ENCODE results near the gene EIF4E3. TPM values are rescaled to one million over a fixed set of nuclear protein-coding genes. Genes with fewer than 3 reads are reported as not detected.

EIF4E3 gene
- total and polyA plus RNA-seq, 10 of the 15 experiments (the other 5 are each of a cell fraction or from before 2014, with no cell fraction given): 0.05 to 0.38 (median 0.16) TPM; not detected in 1

DNA sequence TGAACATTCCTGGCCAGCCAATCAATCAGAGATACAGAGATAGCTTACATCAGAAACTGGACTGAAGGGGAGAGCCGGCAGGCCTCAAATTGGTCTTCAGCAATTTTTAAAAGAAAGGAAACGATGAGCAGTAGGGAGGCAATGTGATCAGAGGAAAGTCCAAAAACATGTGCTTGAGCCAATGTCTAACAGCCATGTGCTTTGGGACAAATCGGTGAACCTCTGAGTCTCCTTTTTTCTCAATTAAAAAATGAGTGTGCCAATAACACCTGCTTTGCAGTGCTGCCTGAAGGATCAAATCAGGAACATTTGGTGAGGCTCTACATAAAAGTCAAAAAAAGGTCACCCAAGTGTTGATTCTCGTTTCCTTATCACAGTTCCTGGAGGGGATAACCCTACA lies 7.4 kb upstream of the EIF4E3 start:
- ChIA-PET RAD21 (ENCODE audit: unreplicated experiment) (no interaction called here), SMC1A (ENCODE audit: uncharacterized antibody, unreplicated experiment) (no interaction called here), CTCF (interaction anchor here (1.4 kb wide), 1 partner anchor 143 kb away, joined by 4 read pairs; no protein-coding TSS in a partner anchor), POLR2A (no interaction called here)
- no peak overlapping the region for H3K4me3 ChIP-seq
- DNase-seq (ENCODE audit: low read depth, low spot score): no peak
- WGBS (ENCODE audit: insufficient coverage, insufficient replicate concordance, low lambda C conversion rate, missing lambda C conversion rate): 35% methylated on average over 4 of the region's 4 CpGs
- H3K4me2 ChIP-seq (ENCODE audit: control insufficient read depth, insufficient read depth): no peak overlapping the region
- no peak overlapping the region for H2AFZ ChIP-seq (ENCODE audit: control insufficient read depth, low read depth, low read length)
- intact Hi-C loops (cut with micrococcal nuclease; ENCODE audit: unreplicated experiment) (loop anchor here (10.0 kb wide), 1 partner anchor 362 kb away; no protein-coding TSS in a partner anchor), in situ Hi-C loops (cut with MboI) (loop anchor here (5.0 to 10.0 kb wide), 2 partner anchors 1090 to 1352 kb away; no protein-coding TSS in a partner anchor)
- no peaks in the 10 kb centered on the region for H3K4me1 ChIP-seq (ENCODE audit: control insufficient read depth, insufficient read depth, low read length)
- no peak overlapping the region for H3K9ac ChIP-seq (ENCODE audit: control insufficient read depth, insufficient read depth, low read length)
- ATAC-seq: no peak
- TF ChIP-seq SIX5 (IDR thresholded peaks at IDR 0.05; ENCODE audit: low read depth, low read length, severe bottlenecking) (no peak), ETV6 (conservative IDR thresholded peaks at IDR 0.05 in 1 of 2, IDR thresholded peaks at IDR 0.05 in 1 of 2; ENCODE audit: borderline replicate concordance in 1 of 2, low read depth in 1 of 2) (no peak)
- TF ChIP-seq, protein P1, sequence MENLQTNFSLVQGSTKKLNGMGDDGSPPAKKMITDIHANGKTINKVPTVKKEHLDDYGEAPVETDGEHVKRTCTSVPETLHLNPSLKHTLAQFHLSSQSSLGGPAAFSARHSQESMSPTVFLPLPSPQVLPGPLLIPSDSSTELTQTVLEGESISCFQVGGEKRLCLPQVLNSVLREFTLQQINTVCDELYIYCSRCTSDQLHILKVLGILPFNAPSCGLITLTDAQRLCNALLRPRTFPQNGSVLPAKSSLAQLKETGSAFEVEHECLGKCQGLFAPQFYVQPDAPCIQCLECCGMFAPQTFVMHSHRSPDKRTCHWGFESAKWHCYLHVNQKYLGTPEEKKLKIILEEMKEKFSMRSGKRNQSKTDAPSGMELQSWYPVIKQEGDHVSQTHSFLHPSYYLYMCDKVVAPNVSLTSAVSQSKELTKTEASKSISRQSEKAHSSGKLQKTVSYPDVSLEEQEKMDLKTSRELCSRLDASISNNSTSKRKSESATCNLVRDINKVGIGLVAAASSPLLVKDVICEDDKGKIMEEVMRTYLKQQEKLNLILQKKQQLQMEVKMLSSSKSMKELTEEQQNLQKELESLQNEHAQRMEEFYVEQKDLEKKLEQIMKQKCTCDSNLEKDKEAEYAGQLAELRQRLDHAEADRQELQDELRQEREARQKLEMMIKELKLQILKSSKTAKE (IDR thresholded peaks at IDR 0.05; ENCODE audit: low read depth, poor library complexity, severe bottlenecking): no peak
- H3K79me2 ChIP-seq (ENCODE audit: control insufficient read depth, insufficient read depth, low read length): no peaks in the 10 kb centered on the region
- no TSS peak for BruUV-seq (replicated peaks)
- no peak for FAIRE-seq
- no peaks in the 10 kb centered on the region; a peak in 3 of 4 replicates for H3K27me3 ChIP-seq (replicated peaks in 1 of 2; ENCODE audit: control insufficient read depth in 2 of 2, insufficient read depth in 2 of 2, low read length in 1 of 2)
- H3K27ac ChIP-seq (ENCODE audit: control insufficient read depth, insufficient read depth): no peak overlapping the region
- no peaks in the 10 kb centered on the region for H3K9me3 ChIP-seq (replicated peaks; ENCODE audit: control insufficient read depth, insufficient read depth, low read length)
- no peaks in the 10 kb centered on the region for H3K36me3 ChIP-seq (ENCODE audit: control insufficient read depth in 2 of 2, insufficient read depth in 2 of 2, low read length in 1 of 2)
- H4K20me1 ChIP-seq (ENCODE audit: control insufficient read depth, insufficient read depth): no peaks in the 10 kb centered on the region

All from GM12878 (cell line).